BLaER1 treated with 17β-estradiol and CSF1 and Interleukin-3, amounts not matched to agents 10 nM and 100 nM (cell line): ENCODE data around the gene DUOX1.
"Not testable (repeated sequence)": the region's sequence is repeated elsewhere in the genome, so short reads cannot be mapped to it uniquely, and the experiment has no call there.

Experiments
- H3K27ac ChIP-seq, 11 experiments: shearing (Covaris generic); formaldehyde crosslinking; 2 replicates each; pipeline ENCODE4 v1.8.1; 2022
- H3K27me3 ChIP-seq, 11 experiments: shearing (Covaris generic); formaldehyde crosslinking; 2 replicates each; pipeline ENCODE4 v1.8.1; 2022
- H3K36me3 ChIP-seq, 11 experiments: shearing (Covaris generic); formaldehyde crosslinking; 2 replicates each; pipeline ENCODE4 v1.8.1; 2022
- H3K4me1 ChIP-seq, 10 experiments: shearing (Covaris generic); formaldehyde crosslinking; 2 replicates each; pipeline ENCODE4 v1.8.1; 2022
- H3K4me2 ChIP-seq, 11 experiments: shearing (Covaris generic); formaldehyde crosslinking; 2 replicates each; pipeline ENCODE4 v1.8.1; 2022
- H3K4me3 ChIP-seq, 10 experiments: shearing (Covaris generic); formaldehyde crosslinking; 2 replicates each; pipeline ENCODE4 v1.8.1; 2022
- H3K9ac ChIP-seq, 11 experiments: shearing (Covaris generic); formaldehyde crosslinking; 2 replicates each; pipeline ENCODE4 v1.8.1; 2022
- H3K9me3 ChIP-seq, 11 experiments: shearing (Covaris generic); formaldehyde crosslinking; replicated peaks in 1 of 11; 2 replicates each; pipeline ENCODE4 v1.8.1; 2022
- H4K20me1 ChIP-seq, 11 experiments: shearing (Covaris generic); formaldehyde crosslinking; 2 replicates each; pipeline ENCODE4 v1.8.1; 2022
- Cebpa-rat ChIP-seq, 11 experiments: shearing (Covaris generic); IDR thresholded peaks; 2 replicates each; pipeline ENCODE4 v1.8.1; 2022

DUOX1 gene

GRCh38 chr15:45126535-45127158 lies 3.1 kb upstream of the DUOX1 start:
- Histone ChIP-seq H3K9me3 (no peaks in the 10 kb centered on the region), H3K27me3 (no peaks in the 10 kb centered on the region), H3K4me2 (no peak overlapping the region), H3K4me3 (no peak overlapping the region), H3K4me1 (peaks cover 0 to 11% (median 3%) of the 10 kb centered on the region in 10 experiments; a peak in 9 of 20 replicates), H3K9ac (no peak overlapping the region), H3K27ac (no peak overlapping the region), H4K20me1 (no peaks in the 10 kb centered on the region), H3K36me3 (no peaks in the 10 kb centered on the region)
- TF ChIP-seq Cebpa-rat (IDR thresholded peaks at IDR 0.05), result no peak

GRCh38 chr15:45128971-45129639 lies 689 bp upstream of the DUOX1 start:
- H3K9me3 ChIP-seq, result no peaks in the 10 kb centered on the region
- H3K9ac ChIP-seq, result no peak overlapping the region
- TF ChIP-seq Cebpa-rat (IDR thresholded peaks at IDR 0.05), result no peak
- H3K4me1 ChIP-seq, result peaks cover 0 to 6% (median 0%) of the 10 kb centered on the region in 10 experiments; a peak in 2 of 20 replicates
- no peaks in the 10 kb centered on the region for H4K20me1 ChIP-seq
- no peaks in the 10 kb centered on the region for H3K27me3 ChIP-seq
- H3K36me3 ChIP-seq, result no peaks in the 10 kb centered on the region
- no peak overlapping the region for H3K4me2 ChIP-seq
- no peak overlapping the region for H3K4me3 ChIP-seq
- no peak overlapping the region for H3K27ac ChIP-seq

- TF ChIP-seq Cebpa-rat (IDR thresholded peaks at IDR 0.05), result no peak
- no peaks in the 10 kb centered on the region for H4K20me1 ChIP-seq
- peaks cover 0 to 7% (median 4%) of the 10 kb centered on the region in 11 experiments; a peak in 7 of 22 replicates for H3K27me3 ChIP-seq
- no peak overlapping the region for H3K4me3 ChIP-seq
- H3K4me2 ChIP-seq, result no peak overlapping the region
- H3K4me1 ChIP-seq, result peaks cover 0 to 6% (median 0%) of the 10 kb centered on the region in 10 experiments; a peak in 2 of 20 replicates
- no peak overlapping the region for H3K27ac ChIP-seq
- peaks cover 0 to 8% (median 5%) of the 10 kb centered on the region in 11 experiments; a peak in 7 of 22 replicates for H3K9me3 ChIP-seq
- no peak overlapping the region for H3K9ac ChIP-seq
- H3K36me3 ChIP-seq, result no peaks in the 10 kb centered on the region
Measured at GRCh38 chr15:45130291-45131000, 652 bp downstream of the DUOX1 start.

- no peak for TF ChIP-seq Cebpa-rat (IDR thresholded peaks at IDR 0.05)
- no peak overlapping the region for H3K4me2 ChIP-seq
- no peaks in the 10 kb centered on the region for H3K36me3 ChIP-seq
- no peak overlapping the region for H3K4me3 ChIP-seq
- H3K9me3 ChIP-seq, result peaks cover 0 to 8% (median 5%) of the 10 kb centered on the region in 11 experiments; a peak in 7 of 22 replicates
- H4K20me1 ChIP-seq, result no peaks in the 10 kb centered on the region
- H3K27me3 ChIP-seq, result peaks cover 0 to 7% (median 4%) of the 10 kb centered on the region in 11 experiments; a peak in 7 of 22 replicates
- no peak overlapping the region for H3K27ac ChIP-seq
- H3K9ac ChIP-seq, result no peak overlapping the region
- H3K4me1 ChIP-seq, result peaks cover 0 to 8% (median 0%) of the 10 kb centered on the region in 10 experiments; a peak in 5 of 20 replicates
Measured at GRCh38 chr15:45131510-45131909, 1.7 kb downstream of the DUOX1 start.

- no peaks in the 10 kb centered on the region for H4K20me1 ChIP-seq
- H3K4me1 ChIP-seq, result peaks cover 0 to 12% (median 0%) of the 10 kb centered on the region in 10 experiments; a peak in 5 of 20 replicates
- H3K4me2 ChIP-seq, result no peak overlapping the region
- H3K27ac ChIP-seq, result no peak overlapping the region
- H3K36me3 ChIP-seq, result no peaks in the 10 kb centered on the region
- H3K9ac ChIP-seq, result no peak overlapping the region
- H3K9me3 ChIP-seq, result peaks cover 0 to 8% (median 5%) of the 10 kb centered on the region in 11 experiments; a peak in 7 of 22 replicates
- H3K27me3 ChIP-seq, result peaks cover 0 to 7% (median 4%) of the 10 kb centered on the region in 11 experiments; a peak in 7 of 22 replicates
- TF ChIP-seq Cebpa-rat (IDR thresholded peaks at IDR 0.05), result no peak
- no peak overlapping the region for H3K4me3 ChIP-seq
Measured at GRCh38 chr15:45132844-45133560, 3.2 kb downstream of the DUOX1 start.

GRCh38 chr15:45133561-45133920 lies 3.7 kb downstream of the DUOX1 start:
- Histone ChIP-seq H3K36me3 (no peaks in the 10 kb centered on the region), H3K9me3 (peaks cover 0 to 8% (median 5%) of the 10 kb centered on the region in 11 experiments; a peak in 7 of 22 replicates), H3K4me2 (0 out of 22 replicates have a peak overlapping the region, but pooled peaks of 1 of the 11 experiments have one; percentile 10), H3K4me1 (peaks cover 0 to 12% (median 0%) of the 10 kb centered on the region in 10 experiments; a peak in 5 of 20 replicates), H3K9ac (no peak overlapping the region), H3K27me3 (peaks cover 0 to 7% (median 4%) of the 10 kb centered on the region in 11 experiments; a peak in 7 of 22 replicates), H4K20me1 (no peaks in the 10 kb centered on the region), H3K4me3 (no peak overlapping the region), H3K27ac (no peak overlapping the region)
- TF ChIP-seq Cebpa-rat (IDR thresholded peaks at IDR 0.05), result no peak

- Histone ChIP-seq H3K4me1 (peaks cover 0 to 12% (median 0%) of the 10 kb centered on the region in 10 experiments; a peak in 5 of 20 replicates), H3K27me3 (peaks cover 0 to 7% (median 4%) of the 10 kb centered on the region in 11 experiments; a peak in 7 of 22 replicates), H3K36me3 (no peaks in the 10 kb centered on the region), H3K4me3 (no peak overlapping the region), H3K9ac (no peak overlapping the region), H3K9me3 (peaks cover 0 to 8% (median 5%) of the 10 kb centered on the region in 11 experiments; a peak in 7 of 22 replicates), H4K20me1 (no peaks in the 10 kb centered on the region), H3K27ac (no peak overlapping the region), H3K4me2 (no peak overlapping the region)
- TF ChIP-seq Cebpa-rat (IDR thresholded peaks at IDR 0.05), result no peak
Measured at GRCh38 chr15:45134046-45134445, 4.3 kb downstream of the DUOX1 start.

GRCh38 chr15:45134682-45135604 lies 5.1 kb downstream of the DUOX1 start:
- Histone ChIP-seq H3K9me3 (peaks cover 0 to 8% (median 5%) of the 10 kb centered on the region in 11 experiments; a peak in 7 of 22 replicates), H3K27me3 (peaks cover 0 to 7% (median 4%) of the 10 kb centered on the region in 11 experiments; a peak in 7 of 22 replicates), H3K27ac (no peak overlapping the region), H3K4me3 (no peak overlapping the region), H3K4me2 (no peak overlapping the region), H3K9ac (no peak overlapping the region), H4K20me1 (no peaks in the 10 kb centered on the region), H3K36me3 (no peaks in the 10 kb centered on the region), H3K4me1 (peaks cover 0 to 12% (median 0%) of the 10 kb centered on the region in 10 experiments; a peak in 5 of 20 replicates)
- TF ChIP-seq Cebpa-rat (IDR thresholded peaks at IDR 0.05), result no peak

- not testable (repeated sequence) for H3K9me3 ChIP-seq, H4K20me1 ChIP-seq, H3K36me3 ChIP-seq, H3K4me3 ChIP-seq, H3K9ac ChIP-seq, H3K27ac ChIP-seq, H3K4me2 ChIP-seq, H3K27me3 ChIP-seq
- H3K4me1 ChIP-seq, result peaks cover 0 to 12% (median under 1%) of the 10 kb centered on the region in 10 experiments; a peak in 7 of 20 replicates
Measured at GRCh38 chr15:45135705-45136377, 6.0 kb downstream of the DUOX1 start.
